Gastrocnemius medialis (tissue), 4 donors: ENCODE data around the gene ADAMTS15. TPM values are rescaled to one million over a fixed set of nuclear protein-coding genes. Genes with fewer than 3 reads are reported as not detected.

Source experiments
- ATAC-seq, 2 donors: fragments of 150-250 bp; one replicate each; pipeline ENCODE4 v1.9.1; 2016
- DNase-seq, 2 donors: peaks; one replicate each; pipeline ENCODE4 v3.0.0-alpha.2; 2019
- H3K27ac ChIP-seq, 4 donors: fragments of 200-600 bp; sonication (generic); 1 replicate in 1 of 4; 2 replicates in 3 of 4; pipeline ENCODE4 v1.5.1; 2016 to 2018; ENCODE audit warnings: mild to moderate bottlenecking in 2 of 4, moderate library complexity in 1 of 4
- H3K27me3 ChIP-seq, 3 donors: fragments of 200-600 bp; sonication (generic) in 2 of 3; 1 replicate in 1 of 3; 2 replicates in 2 of 3; pipeline versions ENCODE4 v1.5.1 to v1.6.0; 2016 to 2019; ENCODE audit warnings: mild to moderate bottlenecking in 1 of 3, moderate library complexity in 1 of 3
- H3K36me3 ChIP-seq, 2 donors: fragments of 200-600 bp; sonication (generic) in 1 of 2; one replicate each; pipeline ENCODE4 v1.5.1; 2017 to 2018
- H3K4me1 ChIP-seq, 2 donors: fragments of 200-600 bp; sonication (generic) in 1 of 2; one replicate each; pipeline ENCODE4 v1.5.1; 2016 to 2017; ENCODE audit warnings: mild to moderate bottlenecking in 2 of 2
- H3K4me3 ChIP-seq, 4 donors: fragments of 200-600 bp; sonication (generic) in 3 of 4; 1 replicate in 1 of 4; 2 replicates in 3 of 4; pipeline ENCODE4 v1.5.1; 2016 to 2019; ENCODE audit warnings: mild to moderate bottlenecking in 2 of 4
- H3K9me3 ChIP-seq, 3 donors: fragments of 200-600 bp; sonication (generic) in 2 of 3; 1 replicate in 1 of 3; 2 replicates in 2 of 3; pipeline ENCODE4 v1.5.1; 2016 to 2019
- POLR2A ChIP-seq, 2 donors: fragments of 450-650 bp; IDR thresholded peaks; one replicate each; pipeline ENCODE4 v1.6.1; 2017; ENCODE audit warnings: antibody characterized with exemption in 2 of 2, mild to moderate bottlenecking in 2 of 2, moderate library complexity in 2 of 2
- in situ Hi-C, 4 donors: fragments of 200-750 bp; cut with MboI; loops; one replicate each; pipeline versions ENCODE4 v1.15.0 to v1.8.0; 2017; ENCODE audit warnings: low sequenced_read_pairs in 4 of 4
- intact Hi-C: fragments of 100-400 bp; cut with DNase I; formaldehyde crosslinking; loops from one replicate; pipeline ENCODE4 v1.15.1; 2023; ENCODE audit warnings: low total_unique reads
- total RNA-seq, 4 donors: library from RNA; depleted of rRNA; stranded (reverse); fragments of >200 nt; gene quantifications; one replicate each; pipeline versions ENCODE4 v1.1.0 to v1.2.3, GENCODE V29; 2016
- TF ChIP-seq, protein P1 (sequence below), 5 experiments: fragments of 450-650 bp in 3 of 5; fragments of 200-600 bp in 2 of 5; sonication (generic) in 2 of 5; IDR thresholded peaks in 4 of 5; conservative IDR thresholded peaks in 1 of 5; 1 replicate in 4 of 5; 2 replicates in 1 of 5; pipeline ENCODE4 v1.5.1; 2016 to 2019; ENCODE audit warnings: antibody characterized with exemption in 5 of 5, mild to moderate bottlenecking in 3 of 5, moderate library complexity in 3 of 5

ADAMTS15 gene
- total RNA-seq, 4 donors from 2014 or later: 1.2 to 3.4 (median 1.9) TPM

DNA sequence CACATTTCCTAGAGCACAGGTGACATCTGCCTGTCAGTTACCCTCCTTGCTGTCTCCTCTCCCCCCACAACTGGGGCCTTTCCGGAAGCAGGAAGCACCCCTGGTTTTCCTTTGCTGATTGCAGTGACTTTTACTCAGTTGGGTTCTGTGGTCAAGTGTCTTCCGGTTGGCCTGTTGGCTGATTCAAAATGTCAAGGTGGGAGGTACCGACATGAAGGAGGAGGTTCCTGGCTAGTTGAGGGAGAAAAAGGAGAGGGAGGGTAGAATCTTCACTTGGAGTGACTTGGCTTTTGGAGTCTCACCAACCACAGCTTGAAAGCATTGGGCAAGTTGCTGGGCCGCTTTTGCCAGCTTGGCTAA, 9.3 kb upstream of the ADAMTS15 start:
- TF ChIP-seq, protein P1, sequence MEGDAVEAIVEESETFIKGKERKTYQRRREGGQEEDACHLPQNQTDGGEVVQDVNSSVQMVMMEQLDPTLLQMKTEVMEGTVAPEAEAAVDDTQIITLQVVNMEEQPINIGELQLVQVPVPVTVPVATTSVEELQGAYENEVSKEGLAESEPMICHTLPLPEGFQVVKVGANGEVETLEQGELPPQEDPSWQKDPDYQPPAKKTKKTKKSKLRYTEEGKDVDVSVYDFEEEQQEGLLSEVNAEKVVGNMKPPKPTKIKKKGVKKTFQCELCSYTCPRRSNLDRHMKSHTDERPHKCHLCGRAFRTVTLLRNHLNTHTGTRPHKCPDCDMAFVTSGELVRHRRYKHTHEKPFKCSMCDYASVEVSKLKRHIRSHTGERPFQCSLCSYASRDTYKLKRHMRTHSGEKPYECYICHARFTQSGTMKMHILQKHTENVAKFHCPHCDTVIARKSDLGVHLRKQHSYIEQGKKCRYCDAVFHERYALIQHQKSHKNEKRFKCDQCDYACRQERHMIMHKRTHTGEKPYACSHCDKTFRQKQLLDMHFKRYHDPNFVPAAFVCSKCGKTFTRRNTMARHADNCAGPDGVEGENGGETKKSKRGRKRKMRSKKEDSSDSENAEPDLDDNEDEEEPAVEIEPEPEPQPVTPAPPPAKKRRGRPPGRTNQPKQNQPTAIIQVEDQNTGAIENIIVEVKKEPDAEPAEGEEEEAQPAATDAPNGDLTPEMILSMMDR (IDR thresholded peaks at IDR 0.05 in 4 of 5, conservative IDR thresholded peaks at IDR 0.05 in 1 of 5): no peak
- no peak for TF ChIP-seq POLR2A (IDR thresholded peaks at IDR 0.05)
- Histone ChIP-seq H3K4me3 (no peak overlapping the region), H3K27ac (no peak overlapping the region), H3K27me3 (no peaks in the 10 kb centered on the region), H3K36me3 (no peaks in the 10 kb centered on the region), H3K9me3 (no peaks in the 10 kb centered on the region), H3K4me1 (peaks cover 3 to 11% of the 10 kb centered on the region in 2 donors)
- intact Hi-C loops (loop anchor here (5.0 kb wide), 2 partner anchors 233 to 278 kb away; no protein-coding TSS in a partner anchor), in situ Hi-C loops (loop anchor here (5.0 to 25.0 kb wide), 5 partner anchors 223 to 456 kb away; no protein-coding TSS in a partner anchor)
- no peak for DNase-seq
- no peak for ATAC-seq

DNA sequence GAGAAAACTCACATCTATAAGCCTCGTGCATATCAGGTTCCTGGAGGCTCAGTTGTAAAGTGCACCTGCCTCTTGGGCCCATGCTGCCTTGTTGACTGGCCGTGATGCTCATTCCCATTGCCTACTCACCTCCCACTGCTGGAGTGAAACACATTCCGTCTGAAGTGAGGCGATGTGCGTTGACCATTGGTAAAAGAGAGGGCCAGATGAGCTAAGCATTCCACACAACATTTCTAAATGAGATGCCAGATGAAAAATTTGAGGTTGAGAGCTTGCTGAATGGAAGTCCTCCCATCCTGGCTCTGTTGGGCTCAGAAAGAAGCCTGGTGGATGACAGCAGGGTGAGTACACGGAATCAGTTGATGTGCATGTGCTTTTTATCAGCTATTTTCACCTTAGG, 8.6 kb upstream of the ADAMTS15 start:
- DNase-seq: no peak
- no peaks in the 10 kb centered on the region for H3K27me3 ChIP-seq
- no peak overlapping the region for H3K27ac ChIP-seq
- TF ChIP-seq POLR2A (IDR thresholded peaks at IDR 0.05): no peak
- no peaks in the 10 kb centered on the region for H3K36me3 ChIP-seq
- peaks cover 3 to 10% of the 10 kb centered on the region in 2 donors for H3K4me1 ChIP-seq
- ATAC-seq: no peak
- H3K9me3 ChIP-seq: no peaks in the 10 kb centered on the region
- in situ Hi-C loops: loop anchor here (5.0 to 25.0 kb wide), 5 partner anchors 222 to 455 kb away; no protein-coding TSS in a partner anchor
- intact Hi-C loops: loop anchor here (5.0 kb wide), 2 partner anchors 232 to 277 kb away; no protein-coding TSS in a partner anchor
- no peak overlapping the region for H3K4me3 ChIP-seq

DNA sequence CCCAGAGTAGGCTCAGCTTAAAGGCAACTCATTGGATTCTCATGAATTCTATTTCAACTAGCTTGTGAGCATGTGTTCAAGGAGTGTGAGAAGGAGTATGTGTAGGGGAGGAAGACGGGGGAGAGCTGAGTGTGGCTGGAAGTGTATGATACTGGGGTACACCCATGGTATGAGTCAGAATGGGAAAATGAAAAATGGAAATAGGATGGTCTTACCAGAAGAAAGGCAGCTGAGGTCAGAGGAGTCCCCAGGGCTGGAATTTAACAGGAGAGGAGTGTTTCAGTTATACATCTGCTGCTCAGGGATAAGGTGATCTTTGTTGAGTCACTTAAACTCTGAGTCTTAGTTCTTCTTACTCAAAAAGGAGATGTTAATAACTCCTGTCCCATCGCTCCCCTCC, 6.7 kb upstream of the ADAMTS15 start:
- intact Hi-C loops: loop anchor here (1.0 kb wide), 1 partner anchor 38 kb away; no protein-coding TSS in a partner anchor
- H3K27me3 ChIP-seq: no peaks in the 10 kb centered on the region
- H3K9me3 ChIP-seq: no peaks in the 10 kb centered on the region
- H3K4me1 ChIP-seq: no peaks in the 10 kb centered on the region
- no peaks in the 10 kb centered on the region for H3K36me3 ChIP-seq
- H3K27ac ChIP-seq: no peak overlapping the region
- H3K4me3 ChIP-seq: no peak overlapping the region
- ATAC-seq (no peak), DNase-seq (no peak)
- TF ChIP-seq, protein P1 (IDR thresholded peaks at IDR 0.05 in 4 of 5, conservative IDR thresholded peaks at IDR 0.05 in 1 of 5): no peak
- no peak for TF ChIP-seq POLR2A (IDR thresholded peaks at IDR 0.05)
- in situ Hi-C loops: loop anchor here in 2 of 4 donors (10.0 to 25.0 kb wide), 2 partner anchors 221 to 233 kb away; no protein-coding TSS in a partner anchor

DNA sequence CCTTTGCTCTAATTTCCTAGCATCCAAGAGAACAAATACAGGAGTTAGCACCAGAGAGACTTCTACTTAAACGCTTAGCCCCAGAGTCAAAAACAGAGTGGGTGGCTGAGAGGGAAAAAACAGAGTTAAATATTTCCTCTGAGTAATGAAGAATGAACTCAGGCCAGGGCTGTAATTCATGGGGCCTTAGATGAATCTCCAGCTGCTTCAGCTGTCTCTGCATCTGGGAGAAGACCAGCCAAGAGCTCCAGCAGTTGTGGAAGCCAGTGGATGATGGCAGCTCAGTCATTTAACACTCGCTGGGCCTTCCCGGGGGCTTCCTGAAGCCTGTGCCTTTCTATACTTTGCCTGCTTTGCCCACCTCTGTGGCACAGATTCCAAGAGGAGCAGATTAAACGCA, 5.7 kb upstream of the ADAMTS15 start:
- Histone ChIP-seq H3K9me3 (no peaks in the 10 kb centered on the region), H3K27ac (peak overlapping the region in 3 of 4 donors; percentile 11 to 43 (median 14)), H3K4me1 (no peaks in the 10 kb centered on the region), H3K36me3 (no peaks in the 10 kb centered on the region), H3K4me3 (no peak overlapping the region), H3K27me3 (no peaks in the 10 kb centered on the region)
- TF ChIP-seq, protein P1 (IDR thresholded peaks at IDR 0.05 in 4 of 5, conservative IDR thresholded peaks at IDR 0.05 in 1 of 5): no peak
- no peak for TF ChIP-seq POLR2A (IDR thresholded peaks at IDR 0.05)
- DNase-seq (peak in 1 of 2 donors; percentile 18), ATAC-seq (peak; percentile 56 to 87)
- intact Hi-C loops (loop anchor here (1.0 kb wide), 1 partner anchor 39 kb away; no protein-coding TSS in a partner anchor), in situ Hi-C loops (loop anchor here in 2 of 4 donors (10.0 to 25.0 kb wide), 2 partner anchors 220 to 232 kb away; no protein-coding TSS in a partner anchor)

DNA sequence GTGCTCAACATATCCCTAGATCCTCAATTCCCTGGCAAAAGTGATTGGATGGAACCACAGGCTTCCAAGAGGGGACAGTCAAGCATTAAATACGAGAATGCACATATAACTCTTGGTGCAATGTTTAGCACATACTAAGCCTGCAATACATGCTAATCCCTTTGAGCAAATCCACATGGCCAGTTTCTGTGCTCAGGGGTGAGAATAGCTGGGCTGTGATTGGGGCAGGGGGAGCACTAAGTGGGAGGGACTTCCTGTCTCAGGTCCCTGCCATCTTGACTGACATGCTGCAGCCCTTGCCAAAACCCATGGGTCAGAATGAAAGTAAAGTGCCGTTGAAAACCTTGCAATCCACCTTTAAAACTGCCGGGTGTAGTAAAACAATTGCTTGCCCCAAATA, 2.7 kb upstream of the ADAMTS15 start:
- Histone ChIP-seq H3K4me1 (peaks cover 0 to 15% of the 10 kb centered on the region in 2 donors), H3K9me3 (no peaks in the 10 kb centered on the region), H3K36me3 (no peaks in the 10 kb centered on the region), H3K27ac (no peak overlapping the region), H3K4me3 (no peak overlapping the region), H3K27me3 (peaks cover 8 to 14% (median 8%) of the 10 kb centered on the region in 3 donors)
- DNase-seq: no peak
- intact Hi-C loops: no loop called here
- in situ Hi-C loops: loop anchor here in 2 of 4 donors (10.0 to 25.0 kb wide), 2 partner anchors 217 to 229 kb away; no protein-coding TSS in a partner anchor
- no peak for ATAC-seq
- no peak for TF ChIP-seq POLR2A (IDR thresholded peaks at IDR 0.05)
- TF ChIP-seq, protein P1 (IDR thresholded peaks at IDR 0.05 in 4 of 5, conservative IDR thresholded peaks at IDR 0.05 in 1 of 5): no peak
